Adipocyte (in vitro differentiated cells): ENCODE results near the gene BPIFA1.

ENCODE experiments used
- DNase-seq: peaks from one replicate; pipeline ENCODE4 v3.0.0-alpha.2; 2015; ENCODE audit warnings: low read depth
- H3K27me3 ChIP-seq: replicated peaks from 2 replicates; pipeline ENCODE4 v1.7.0; 2013; ENCODE audit warnings: mild to moderate bottlenecking, low read length, moderate library complexity; ENCODE audit not compliant: control insufficient read depth, insufficient read depth
- H3K36me3 ChIP-seq: 2 replicates; pipeline ENCODE4 v1.7.0; 2013; ENCODE audit warnings: low read length, mild to moderate bottlenecking, moderate library complexity; ENCODE audit not compliant: control insufficient read depth, insufficient read depth, severe bottlenecking
- H3K4me1 ChIP-seq: 2 replicates; pipeline ENCODE4 v1.7.0; 2013; ENCODE audit warnings: mild to moderate bottlenecking, low read length, moderate library complexity; ENCODE audit not compliant: control insufficient read depth, insufficient read depth
- H3K4me3 ChIP-seq: 2 replicates; pipeline ENCODE4 v1.7.0; 2013; ENCODE audit warnings: mild to moderate bottlenecking, low read length, moderate library complexity
- H3K9ac ChIP-seq: 2 replicates; pipeline ENCODE4 v1.7.0; 2013; ENCODE audit warnings: mild to moderate bottlenecking, low read length, moderate library complexity
- H3K9me3 ChIP-seq: 2 replicates; pipeline ENCODE4 v1.7.0; 2013; ENCODE audit warnings: mild to moderate bottlenecking, low read length, moderate library complexity; ENCODE audit not compliant: control insufficient read depth

Gene BPIFA1

DNA sequence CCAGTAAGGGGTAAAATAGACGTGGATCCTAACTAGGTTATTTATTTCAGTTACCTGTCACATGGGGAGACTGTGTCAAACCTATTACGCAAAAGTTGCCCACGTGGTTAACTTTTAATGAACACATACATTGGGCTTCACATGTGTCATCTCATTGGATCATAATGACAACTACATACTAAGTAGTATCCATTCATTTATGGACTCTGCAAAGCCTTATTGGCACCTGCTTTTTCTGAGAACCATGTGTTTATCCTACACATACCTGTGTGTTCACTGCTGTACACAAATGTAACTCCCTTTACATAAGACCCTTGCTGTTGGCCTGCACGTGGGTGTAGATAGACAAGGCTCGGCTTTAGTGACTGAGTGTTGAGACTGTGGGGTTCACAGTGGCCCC is 5.1 kb downstream of the BPIFA1 start:
- DNase-seq, result no peak
- Histone ChIP-seq H3K4me1 (no peaks in the 10 kb centered on the region), H3K36me3 (no peaks in the 10 kb centered on the region), H3K27me3 (peaks cover 65% of the 10 kb centered on the region), H3K9me3 (no peaks in the 10 kb centered on the region), H3K4me3 (no peak overlapping the region), H3K9ac (no peak overlapping the region)

DNA sequence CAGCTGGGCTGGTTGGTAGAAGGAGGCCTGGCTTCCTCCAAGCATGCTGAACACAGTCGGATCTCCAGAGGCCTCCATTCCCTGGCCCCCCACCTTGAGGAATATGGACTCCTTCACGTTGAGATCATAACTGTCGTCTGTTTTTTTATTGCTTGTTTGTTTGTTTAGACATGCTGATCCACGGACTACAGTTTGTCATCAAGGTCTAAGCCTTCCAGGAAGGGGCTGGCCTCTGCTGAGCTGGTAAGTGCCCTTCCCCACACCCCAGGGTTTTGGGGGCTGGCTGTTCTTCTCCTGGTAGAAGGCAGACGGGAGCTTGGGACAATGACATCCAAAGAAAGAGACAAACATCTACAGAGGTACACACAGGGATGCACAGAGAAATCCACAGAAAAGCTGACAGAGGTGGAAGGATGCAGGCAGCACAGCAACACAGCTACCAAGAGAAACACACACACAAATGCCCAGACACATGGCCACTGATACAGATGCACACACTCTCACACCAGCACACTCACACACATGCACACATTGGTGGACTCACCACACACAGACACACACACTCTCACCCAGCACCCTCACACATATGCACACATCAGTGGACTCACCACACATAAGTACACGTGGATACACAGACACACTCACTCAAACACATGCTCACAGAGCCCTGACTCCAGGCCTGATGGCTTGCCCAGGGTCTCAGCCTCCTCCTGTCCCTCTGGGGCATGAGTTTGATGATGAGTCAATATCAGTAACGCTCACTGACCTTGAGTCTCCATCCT is 6.7 kb downstream of the BPIFA1 start:
- DNase-seq, result no peak
- H3K4me3 ChIP-seq, result no peak overlapping the region
- peaks cover 51% of the 10 kb centered on the region for H3K27me3 ChIP-seq
- no peaks in the 10 kb centered on the region for H3K9me3 ChIP-seq
- H3K9ac ChIP-seq, result no peak overlapping the region
- no peaks in the 10 kb centered on the region for H3K36me3 ChIP-seq
- H3K4me1 ChIP-seq, result no peaks in the 10 kb centered on the region

- DNase-seq, result no peak
- H3K4me3 ChIP-seq, result no peak overlapping the region
- peaks cover 34% of the 10 kb centered on the region for H3K27me3 ChIP-seq
These were observed 10.3 kb downstream of the BPIFA1 start for GRCh38 chr20:33246077-33246476.

DNA sequence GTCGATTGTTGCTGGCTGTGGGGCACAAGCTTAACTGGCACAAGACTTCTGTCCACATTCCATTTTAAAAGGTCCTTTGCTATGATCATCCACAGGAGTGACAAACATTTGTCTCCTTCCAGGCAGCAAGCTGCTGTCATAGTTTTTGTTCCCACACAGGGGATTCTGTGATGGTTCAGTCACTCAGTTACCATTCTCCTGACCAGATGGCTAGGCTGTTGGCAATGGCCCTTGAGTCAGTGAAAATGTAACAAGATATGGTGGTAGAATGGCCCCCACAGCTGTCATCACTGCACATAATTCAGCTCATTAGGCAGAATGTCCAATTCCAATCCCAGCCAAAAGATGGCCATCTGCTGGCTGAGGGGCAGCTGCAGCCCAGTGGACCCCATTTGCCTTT is 13.7 kb downstream of the BPIFA1 start:
- Histone ChIP-seq H3K36me3 (no peaks in the 10 kb centered on the region), H3K4me3 (no peak overlapping the region)
- DNase-seq, result no peak

More at GRCh38 chr20:33246077-33246476, 10.3 kb downstream of the BPIFA1 start:
- no peaks in the 10 kb centered on the region for H3K9me3 ChIP-seq
- no peak overlapping the region for H3K9ac ChIP-seq
- H3K36me3 ChIP-seq, result no peaks in the 10 kb centered on the region
- H3K4me1 ChIP-seq, result peaks cover 4% of the 10 kb centered on the region

DNA sequence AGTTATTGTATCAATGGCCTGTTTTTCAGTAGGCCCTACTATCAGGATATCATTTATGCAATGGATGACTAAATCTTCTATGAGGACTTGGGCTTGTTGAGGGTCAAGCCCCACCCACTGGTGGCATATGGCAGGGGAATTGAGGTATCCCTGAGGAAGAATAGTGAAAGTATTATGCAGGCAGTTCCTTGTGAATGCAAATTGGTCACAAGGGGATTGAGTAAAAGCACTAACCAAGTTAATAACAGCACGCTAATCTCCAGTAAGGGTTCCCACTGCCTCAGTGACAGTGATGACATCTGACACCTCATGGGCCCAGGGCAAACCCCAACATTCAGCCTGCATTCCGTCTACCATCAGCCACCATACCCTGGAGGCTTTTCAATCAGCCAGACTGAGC is 14.9 kb downstream of the BPIFA1 start:
- Histone ChIP-seq H3K27me3 (peaks cover 11% of the 10 kb centered on the region), H3K9me3 (peaks cover 9% of the 10 kb centered on the region), H3K9ac (no peak overlapping the region), H3K4me1 (peaks cover 4% of the 10 kb centered on the region), H3K4me3 (no peak overlapping the region), H3K36me3 (no peaks in the 10 kb centered on the region)
- no peak for DNase-seq

More for the DNA sequence above, 13.7 kb downstream of the BPIFA1 start:
- Histone ChIP-seq H3K4me1 (peaks cover 4% of the 10 kb centered on the region), H3K9me3 (no peaks in the 10 kb centered on the region), H3K27me3 (peaks cover 15% of the 10 kb centered on the region), H3K9ac (no peak overlapping the region)

DNA sequence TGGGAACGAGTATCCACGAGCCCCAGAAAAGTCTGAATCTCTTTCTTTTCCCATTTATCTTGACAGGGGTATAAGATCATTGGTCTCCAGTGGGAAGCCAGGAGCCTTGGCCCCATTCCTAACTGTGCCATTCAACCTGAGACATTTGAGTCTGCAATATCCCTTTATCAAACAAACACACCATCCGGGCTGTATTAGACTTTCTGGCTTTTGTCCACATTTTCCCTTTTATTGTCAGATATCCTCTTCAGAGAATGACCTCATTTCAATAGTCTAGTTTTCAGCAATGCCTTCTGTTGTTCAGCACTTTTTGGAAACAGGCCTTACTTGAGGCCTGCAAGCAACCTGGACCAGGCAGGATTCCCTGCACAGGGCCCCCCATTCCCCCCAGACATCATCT is 15.7 kb downstream of the BPIFA1 start:
- H3K4me3 ChIP-seq, result no peak overlapping the region
- no peak for DNase-seq
- peaks cover 12% of the 10 kb centered on the region for H3K9me3 ChIP-seq
- H3K4me1 ChIP-seq, result peaks cover 4% of the 10 kb centered on the region
- no peaks in the 10 kb centered on the region for H3K36me3 ChIP-seq
- H3K9ac ChIP-seq, result no peak overlapping the region
- H3K27me3 ChIP-seq, result peaks cover 8% of the 10 kb centered on the region

GRCh38 chr20:33252460-33252859 is 16.7 kb downstream of the BPIFA1 start:
- Histone ChIP-seq H3K36me3 (no peaks in the 10 kb centered on the region), H3K27me3 (peaks cover 8% of the 10 kb centered on the region), H3K4me3 (no peak overlapping the region), H3K9me3 (peaks cover 12% of the 10 kb centered on the region), H3K4me1 (peaks cover 4% of the 10 kb centered on the region), H3K9ac (no peak overlapping the region)
- DNase-seq, result no peak

GRCh38 chr20:33255005-33255404 is 19.2 kb downstream of the BPIFA1 start:
- Histone ChIP-seq H3K36me3 (no peaks in the 10 kb centered on the region), H3K9me3 (peaks cover 12% of the 10 kb centered on the region), H3K4me1 (peaks cover 4% of the 10 kb centered on the region), H3K4me3 (no peak overlapping the region), H3K9ac (no peak overlapping the region), H3K27me3 (no peaks in the 10 kb centered on the region)
- DNase-seq, result no peak

DNA sequence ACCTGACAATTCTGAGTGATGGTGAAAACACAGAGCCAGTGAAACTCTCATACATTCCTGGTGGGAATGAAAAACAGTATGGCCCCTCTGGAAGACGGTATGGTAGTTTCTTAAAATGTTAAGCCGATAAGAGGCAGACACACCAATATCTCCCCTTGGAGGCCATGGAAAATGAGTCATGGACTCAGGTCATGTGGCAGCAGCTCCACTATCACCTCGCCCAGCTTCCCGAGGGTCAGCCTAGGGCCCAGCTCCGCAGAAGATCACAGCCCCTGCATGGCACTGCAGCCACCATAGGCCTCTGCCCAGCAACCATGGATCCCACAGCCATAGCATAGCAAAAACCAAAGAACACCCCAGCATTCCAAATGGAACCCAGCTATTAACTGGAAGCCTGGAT is 21.4 kb downstream of the BPIFA1 start:
- H3K4me1 ChIP-seq, result peaks cover 5% of the 10 kb centered on the region
- no peak for DNase-seq
- H3K27me3 ChIP-seq, result no peaks in the 10 kb centered on the region

DNA sequence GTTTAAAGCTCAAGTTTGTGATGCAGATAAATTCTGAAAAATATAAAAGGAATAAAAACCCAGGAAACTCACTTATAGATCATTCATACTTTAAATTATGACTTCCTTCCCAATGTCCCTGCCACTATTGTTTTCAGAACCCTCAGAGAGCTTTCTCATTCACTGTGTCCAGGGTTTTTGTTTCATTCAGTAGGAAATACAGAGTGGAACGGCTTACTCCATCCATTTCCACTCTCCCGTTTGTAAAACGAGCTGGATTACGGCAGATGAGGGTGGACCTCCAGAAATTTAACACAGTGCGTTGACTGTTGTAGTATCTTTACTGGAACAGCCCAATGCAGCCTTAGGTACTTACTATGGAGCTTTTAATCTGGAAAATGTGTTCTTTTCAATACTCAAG is 23.6 kb downstream of the BPIFA1 start:
- Histone ChIP-seq H3K4me3 (no peak overlapping the region), H3K4me1 (peaks cover 26% of the 10 kb centered on the region), H3K9me3 (peaks cover 12% of the 10 kb centered on the region), H3K36me3 (no peaks in the 10 kb centered on the region), H3K9ac (no peak overlapping the region), H3K27me3 (no peaks in the 10 kb centered on the region)
- DNase-seq, result no peak

More for the DNA sequence above, 21.4 kb downstream of the BPIFA1 start:
- no peak overlapping the region for H3K9ac ChIP-seq
- H3K4me3 ChIP-seq, result no peak overlapping the region
- H3K9me3 ChIP-seq, result peaks cover 12% of the 10 kb centered on the region
- no peaks in the 10 kb centered on the region for H3K36me3 ChIP-seq

- Histone ChIP-seq H3K4me1 (peaks cover 27% of the 10 kb centered on the region), H3K27me3 (no peaks in the 10 kb centered on the region), H3K9me3 (no peaks in the 10 kb centered on the region), H3K4me3 (peak overlapping the region; percentile 38), H3K36me3 (no peaks in the 10 kb centered on the region), H3K9ac (peak overlapping the region; percentile 34)
- DNase-seq, result no peak
These were observed 25.7 kb downstream of the BPIFA1 start for GRCh38 chr20:33261465-33261864.

- H3K27me3 ChIP-seq, result peaks cover 3% of the 10 kb centered on the region
- DNase-seq, result peak; percentile 69
- H3K4me1 ChIP-seq, result peaks cover 27% of the 10 kb centered on the region
- no peaks in the 10 kb centered on the region for H3K9me3 ChIP-seq
- H3K4me3 ChIP-seq, result peak overlapping the region; percentile 38
- no peaks in the 10 kb centered on the region for H3K36me3 ChIP-seq
- H3K9ac ChIP-seq, result peak overlapping the region; percentile 34
These were observed 26.9 kb downstream of the BPIFA1 start for GRCh38 chr20:33262658-33263065.
